Esophagus squamous epithelium (tissue), 5 donors: ENCODE results near the gene LNPEP. TPM values are rescaled to one million over a fixed set of nuclear protein-coding genes. Genes with fewer than 3 reads are reported as not detected.

Experiments
- DNase-seq: peaks from one replicate; lab custom pipeline; 2025; lab: John Stamatoyannopoulos, UW
- H3K27ac ChIP-seq, 4 donors: fragments of 200-600 bp; sonication (generic); one replicate each; pipeline ENCODE4 v1.5.1; 2016 to 2019; ENCODE audit warnings: mild to moderate bottlenecking in 1 of 4
- H3K27me3 ChIP-seq, 4 donors: fragments of 200-600 bp; sonication (generic); 1 replicate in 3 of 4; 2 replicates in 1 of 4; pipeline versions ENCODE4 v1.5.1 to v1.6.0; 2017 to 2021; ENCODE audit warnings: antibody characterized with exemption in 1 of 4
- H3K36me3 ChIP-seq, 3 donors: fragments of 200-600 bp; sonication (generic); one replicate each; pipeline ENCODE4 v1.5.1; 2016 to 2019
- H3K4me1 ChIP-seq, 3 donors: fragments of 200-600 bp; sonication (generic); one replicate each; pipeline ENCODE4 v1.5.1; 2017 to 2019
- H3K4me3 ChIP-seq, 4 donors: fragments of 200-600 bp; sonication (generic); 1 replicate in 3 of 4; 2 replicates in 1 of 4; pipeline ENCODE4 v1.5.1; 2016 to 2019; ENCODE audit warnings: mild to moderate bottlenecking in 2 of 4, moderate library complexity in 1 of 4
- H3K9me3 ChIP-seq, 3 donors: fragments of 200-600 bp; sonication (generic); one replicate each; pipeline ENCODE4 v1.5.1; 2016 to 2019
- CTCF ChIP-seq, 6 experiments: fragments of 450-650 bp in 4 of 6; fragments of 200-600 bp in 2 of 6; sonication (generic) in 2 of 6; IDR thresholded peaks; one replicate each; pipeline ENCODE4 v1.5.1; 2016 to 2019; ENCODE audit warnings: antibody characterized with exemption in 6 of 6, mild to moderate bottlenecking in 4 of 6, moderate library complexity in 4 of 6
- POLR2A ChIP-seq, 4 donors: fragments of 450-650 bp; IDR thresholded peaks; one replicate each; pipeline ENCODE4 v1.6.1; 2017; ENCODE audit warnings: antibody characterized with exemption in 4 of 4, mild to moderate bottlenecking in 4 of 4, moderate library complexity in 3 of 4
- WGBS, 2 donors: methylation state at CpG; one replicate each; pipeline ENCODE4 v1.1.5; 2018; 5-methylcytosine and 5-hydroxymethylcytosine counted together
- intact Hi-C: fragments of 100-400 bp; cut with DNase I; formaldehyde crosslinking; loops from one replicate; pipeline ENCODE4 v1.15.0; 2022
- total RNA-seq, 4 donors: library from RNA; depleted of rRNA; stranded (reverse); fragments of >200 nt; gene quantifications; one replicate each; pipeline ENCODE4 v1.1.0, GENCODE V29; 2016
- donor health status: DM: yes; HTN: yes; CAD: no.

LNPEP gene
- total RNA-seq, 4 donors from 2014 or later, result 32.0 to 48.1 (median 36.0) TPM

GRCh38 chr5:97000391-97000790 is 64.5 kb downstream of the LNPEP start:
- no peak for DNase-seq
- TF ChIP-seq CTCF (IDR thresholded peaks at IDR 0.05) (no peak), POLR2A (IDR thresholded peaks at IDR 0.05) (no peak)
- WGBS, 2 donors, result 86 to 87% methylated on average over 3 of the region's 3 CpGs
- Histone ChIP-seq H3K36me3 (peaks cover 0 to 68% (median 0%) of the 10 kb centered on the region in 3 donors), H3K9me3 (no peaks in the 10 kb centered on the region), H3K4me3 (no peak overlapping the region), H3K4me1 (peaks cover 0 to 39% (median 0%) of the 10 kb centered on the region in 3 donors), H3K27ac (no peak overlapping the region), H3K27me3 (no peaks in the 10 kb centered on the region)
- intact Hi-C loops, result no loop called here

GRCh38 chr5:97002983-97003382 is 67.1 kb downstream of the LNPEP start:
- DNase-seq, result no peak
- Histone ChIP-seq H3K4me3 (no peak overlapping the region), H3K27ac (no peak overlapping the region), H3K27me3 (no peaks in the 10 kb centered on the region), H3K9me3 (no peaks in the 10 kb centered on the region), H3K36me3 (peaks cover 0 to 80% (median 0%) of the 10 kb centered on the region in 3 donors), H3K4me1 (peaks cover 0 to 42% (median 0%) of the 10 kb centered on the region in 3 donors)
- WGBS, 2 donors, result 83 to 91% methylated on average over 1 of the region's 1 CpG
- TF ChIP-seq CTCF (IDR thresholded peaks at IDR 0.05) (no peak), POLR2A (IDR thresholded peaks at IDR 0.05) (no peak)
- intact Hi-C loops, result no loop called here

GRCh38 chr5:97004423-97005060 is 68.7 kb downstream of the LNPEP start:
- Histone ChIP-seq H3K4me3 (no peak overlapping the region), H3K36me3 (peaks cover 0 to 75% (median 0%) of the 10 kb centered on the region in 3 donors), H3K4me1 (peaks cover 0 to 35% (median 0%) of the 10 kb centered on the region in 3 donors), H3K9me3 (no peaks in the 10 kb centered on the region), H3K27me3 (no peaks in the 10 kb centered on the region), H3K27ac (no peak overlapping the region)
- no peak for DNase-seq
- 90 to 96% methylated on average over 2 of the region's 2 CpGs for WGBS, 2 donors
- TF ChIP-seq POLR2A (IDR thresholded peaks at IDR 0.05) (no peak), CTCF (IDR thresholded peaks at IDR 0.05) (no peak)
- intact Hi-C loops, result no loop called here

- no peak for DNase-seq
- intact Hi-C loops, result no loop called here
- Histone ChIP-seq H3K9me3 (no peaks in the 10 kb centered on the region), H3K27me3 (no peaks in the 10 kb centered on the region), H3K4me3 (no peak overlapping the region), H3K27ac (no peak overlapping the region), H3K36me3 (peaks cover 0 to 69% (median 0%) of the 10 kb centered on the region in 3 donors), H3K4me1 (peaks cover 0 to 23% (median 0%) of the 10 kb centered on the region in 3 donors)
- TF ChIP-seq CTCF (IDR thresholded peaks at IDR 0.05) (no peak), POLR2A (IDR thresholded peaks at IDR 0.05) (no peak)
- 70 to 76% methylated on average over 3 of the region's 3 CpGs for WGBS, 2 donors
These were observed 70.7 kb downstream of the LNPEP start for GRCh38 chr5:97006454-97007060.

- intact Hi-C loops, result no loop called here
- Histone ChIP-seq H3K9me3 (no peaks in the 10 kb centered on the region), H3K4me1 (peaks cover 0 to 23% (median 0%) of the 10 kb centered on the region in 3 donors), H3K36me3 (peaks cover 0 to 62% (median 5%) of the 10 kb centered on the region in 3 donors), H3K27ac (no peak overlapping the region), H3K27me3 (no peaks in the 10 kb centered on the region), H3K4me3 (no peak overlapping the region)
- no peak for DNase-seq
- 53 to 65% methylated on average over 3 of the region's 3 CpGs for WGBS, 2 donors
- TF ChIP-seq POLR2A (IDR thresholded peaks at IDR 0.05), result no peak
- TF ChIP-seq CTCF (IDR thresholded peaks at IDR 0.05), result no peak
These were observed 73.5 kb downstream of the LNPEP start for GRCh38 chr5:97009212-97009898.
